ENCODE results near the gene FOXP2.

The FOXP2 gene

GRCh38 chr7:114671563-114672123 lies 257.0 kb downstream of the FOXP2 start:
- H3K27ac ChIP-seq (ENCODE audit: extremely low read depth, low read depth, low read length), result no peak overlapping the region
- ChIA-PET CTCF (interaction anchor here (0.6 kb wide), 2 partner anchors 39 to 93 kb away, joined by 3 to 5 read pairs; no protein-coding TSS in a partner anchor), POLR2A (no interaction called here)
- H3K4me1 ChIP-seq (ENCODE audit: control insufficient read depth, insufficient read depth, low read length), result no peaks in the 10 kb centered on the region
- no peak overlapping the region for H3K4me3 ChIP-seq (ENCODE audit: low read depth, low read length)
- no peaks in the 10 kb centered on the region for H3K9me3 ChIP-seq (ENCODE audit: control insufficient read depth, insufficient read depth, low read depth, low read length)
- H3K36me3 ChIP-seq (ENCODE audit: control insufficient read depth in 2 of 2, insufficient read depth in 1 of 2, low read length in 2 of 2), result no peaks in the 10 kb centered on the region
- no peak for TF ChIP-seq ZNF658 (tag by site-specific recombination; IDR thresholded peaks at IDR 0.05)
- no peak for TF ChIP-seq RBAK (tag by site-specific recombination; IDR thresholded peaks at IDR 0.05)

- Histone ChIP-seq H3K9me3 (ENCODE audit: control insufficient read depth, insufficient read depth, low read depth, low read length) (no peaks in the 10 kb centered on the region), H3K36me3 (ENCODE audit: control insufficient read depth in 2 of 2, insufficient read depth in 1 of 2, low read length in 2 of 2) (no peaks in the 10 kb centered on the region), H3K27ac (ENCODE audit: extremely low read depth, low read depth, low read length) (no peak overlapping the region), H3K4me1 (ENCODE audit: control insufficient read depth, insufficient read depth, low read length) (no peaks in the 10 kb centered on the region), H3K4me3 (ENCODE audit: low read depth, low read length) (no peak overlapping the region)
- TF ChIP-seq ZNF701 (tag by site-specific recombination; IDR thresholded peaks at IDR 0.05) (no peak), ZNF433 (tag by site-specific recombination; IDR thresholded peaks at IDR 0.05; ENCODE audit: low read depth) (no peak), ZNF558 (tag by site-specific recombination; IDR thresholded peaks at IDR 0.05) (peak; percentile 42; the same call in 1 of the 2 replicates), YY1 (tag by site-specific recombination; IDR thresholded peaks at IDR 0.05) (no peak)
- ChIA-PET CTCF (no interaction called here), POLR2A (no interaction called here)
Observed at GRCh38 chr7:114678116-114678515, 263.5 kb downstream of the FOXP2 start.

GRCh38 chr7:114687238-114687637 lies 272.6 kb downstream of the FOXP2 start:
- Histone ChIP-seq H3K36me3 (ENCODE audit: control insufficient read depth in 2 of 2, insufficient read depth in 1 of 2, low read length in 2 of 2) (no peaks in the 10 kb centered on the region), H3K4me3 (ENCODE audit: low read depth, low read length) (no peak overlapping the region), H3K4me1 (ENCODE audit: control insufficient read depth, insufficient read depth, low read length) (peaks cover 2% of the 10 kb centered on the region; the same call in 1 of the 2 replicates), H3K27ac (ENCODE audit: extremely low read depth, low read depth, low read length) (no peak overlapping the region), H3K9me3 (ENCODE audit: control insufficient read depth, insufficient read depth, low read depth, low read length) (no peaks in the 10 kb centered on the region)
- ChIA-PET CTCF (interaction anchor here (0.6 kb wide), 1 partner anchor 121 kb away, joined by 4 read pairs; no protein-coding TSS in a partner anchor), POLR2A (no interaction called here)
- no peak for TF ChIP-seq PRDM1 (tag by site-specific recombination; IDR thresholded peaks at IDR 0.05)
- no peak for TF ChIP-seq ZBTB48 (tag by site-specific recombination; IDR thresholded peaks at IDR 0.05)
- TF ChIP-seq, protein P1, sequence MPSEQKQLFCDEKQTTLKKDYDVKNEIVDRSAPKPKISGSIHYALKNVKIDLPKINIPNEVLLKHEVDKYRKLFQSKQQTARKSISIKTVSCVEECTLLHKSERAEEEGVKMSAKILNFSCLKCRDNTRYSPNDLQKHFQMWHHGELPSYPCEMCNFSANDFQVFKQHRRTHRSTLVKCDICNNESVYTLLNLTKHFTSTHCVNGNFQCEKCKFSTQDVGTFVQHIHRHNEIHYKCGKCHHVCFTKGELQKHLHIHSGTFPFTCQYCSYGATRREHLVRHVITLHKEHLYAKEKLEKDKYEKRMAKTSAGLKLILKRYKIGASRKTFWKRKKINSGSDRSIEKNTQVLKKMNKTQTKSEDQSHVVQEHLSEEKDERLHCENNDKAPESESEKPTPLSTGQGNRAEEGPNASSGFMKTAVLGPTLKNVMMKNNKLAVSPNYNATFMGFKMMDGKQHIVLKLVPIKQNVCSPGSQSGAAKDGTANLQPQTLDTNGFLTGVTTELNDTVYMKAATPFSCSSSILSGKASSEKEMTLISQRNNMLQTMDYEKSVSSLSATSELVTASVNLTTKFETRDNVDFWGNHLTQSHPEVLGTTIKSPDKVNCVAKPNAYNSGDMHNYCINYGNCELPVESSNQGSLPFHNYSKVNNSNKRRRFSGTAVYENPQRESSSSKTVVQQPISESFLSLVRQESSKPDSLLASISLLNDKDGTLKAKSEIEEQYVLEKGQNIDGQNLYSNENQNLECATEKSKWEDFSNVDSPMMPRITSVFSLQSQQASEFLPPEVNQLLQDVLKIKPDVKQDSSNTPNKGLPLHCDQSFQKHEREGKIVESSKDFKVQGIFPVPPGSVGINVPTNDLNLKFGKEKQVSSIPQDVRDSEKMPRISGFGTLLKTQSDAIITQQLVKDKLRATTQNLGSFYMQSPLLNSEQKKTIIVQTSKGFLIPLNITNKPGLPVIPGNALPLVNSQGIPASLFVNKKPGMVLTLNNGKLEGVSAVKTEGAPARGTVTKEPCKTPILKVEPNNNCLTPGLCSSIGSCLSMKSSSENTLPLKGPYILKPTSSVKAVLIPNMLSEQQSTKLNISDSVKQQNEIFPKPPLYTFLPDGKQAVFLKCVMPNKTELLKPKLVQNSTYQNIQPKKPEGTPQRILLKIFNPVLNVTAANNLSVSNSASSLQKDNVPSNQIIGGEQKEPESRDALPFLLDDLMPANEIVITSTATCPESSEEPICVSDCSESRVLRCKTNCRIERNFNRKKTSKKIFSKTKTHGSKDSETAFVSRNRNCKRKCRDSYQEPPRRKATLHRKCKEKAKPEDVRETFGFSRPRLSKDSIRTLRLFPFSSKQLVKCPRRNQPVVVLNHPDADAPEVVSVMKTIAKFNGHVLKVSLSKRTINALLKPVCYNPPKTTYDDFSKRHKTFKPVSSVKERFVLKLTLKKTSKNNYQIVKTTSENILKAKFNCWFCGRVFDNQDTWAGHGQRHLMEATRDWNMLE (tag by site-specific recombination; conservative IDR thresholded peaks at IDR 0.05; ENCODE audit: low read depth), result no peak
- TF ChIP-seq ZNF184 (tag by site-specific recombination; IDR thresholded peaks at IDR 0.05), result no peak
- TF ChIP-seq, protein P2, sequence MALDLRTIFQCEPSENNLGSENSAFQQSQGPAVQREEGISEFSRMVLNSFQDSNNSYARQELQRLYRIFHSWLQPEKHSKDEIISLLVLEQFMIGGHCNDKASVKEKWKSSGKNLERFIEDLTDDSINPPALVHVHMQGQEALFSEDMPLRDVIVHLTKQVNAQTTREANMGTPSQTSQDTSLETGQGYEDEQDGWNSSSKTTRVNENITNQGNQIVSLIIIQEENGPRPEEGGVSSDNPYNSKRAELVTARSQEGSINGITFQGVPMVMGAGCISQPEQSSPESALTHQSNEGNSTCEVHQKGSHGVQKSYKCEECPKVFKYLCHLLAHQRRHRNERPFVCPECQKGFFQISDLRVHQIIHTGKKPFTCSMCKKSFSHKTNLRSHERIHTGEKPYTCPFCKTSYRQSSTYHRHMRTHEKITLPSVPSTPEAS (tag by site-specific recombination; IDR thresholded peaks at IDR 0.05), result no peak

- Histone ChIP-seq H3K27ac (ENCODE audit: extremely low read depth, low read depth, low read length) (no peak overlapping the region), H3K4me1 (ENCODE audit: control insufficient read depth, insufficient read depth, low read length) (peaks cover 2% of the 10 kb centered on the region; the same call in 1 of the 2 replicates), H3K9me3 (ENCODE audit: control insufficient read depth, insufficient read depth, low read depth, low read length) (no peaks in the 10 kb centered on the region), H3K36me3 (ENCODE audit: control insufficient read depth in 2 of 2, insufficient read depth in 1 of 2, low read length in 2 of 2) (no peaks in the 10 kb centered on the region), H3K4me3 (ENCODE audit: low read depth, low read length) (no peak overlapping the region)
- POLR2A ChIA-PET, result interaction anchor here (0.6 kb wide), 1 partner anchor 282 kb away, joined by 3 read pairs; no protein-coding TSS in a partner anchor
- TF ChIP-seq ZNF157 (tag by site-specific recombination; IDR thresholded peaks at IDR 0.05), result no peak
- no peak for TF ChIP-seq ZNF624 (tag by site-specific recombination; IDR thresholded peaks at IDR 0.05)
- TF ChIP-seq EGR2 (tag by site-specific recombination; IDR thresholded peaks at IDR 0.05; ENCODE audit: low read depth), result no peak
- TF ChIP-seq ZNF792 (tag by site-specific recombination; IDR thresholded peaks at IDR 0.05), result no peak
- CTCF ChIA-PET, result no interaction called here
Observed at GRCh38 chr7:114688443-114689055, 273.9 kb downstream of the FOXP2 start.

Data from HEK293 (cell line).